ENCODE measurements around the gene MYO1B.

- TF ChIP-seq CTCF (conservative IDR thresholded peaks at IDR 0.05 in 1 of 2, IDR thresholded peaks at IDR 0.05 in 1 of 2; ENCODE audit: extremely low read depth in 1 of 2, insufficient read depth in 1 of 2, low read depth in 1 of 2, low read length in 2 of 2): no peak
- TF ChIP-seq EZH2 (IDR thresholded peaks at IDR 0.05; ENCODE audit: borderline replicate concordance, low read length): no peak
These were observed 42.9 kb upstream of the MYO1B start for GRCh38 chr2:191202209-191202721.
